Memory B cell (primary cell): ENCODE data around the gene GPC3.

Experiments used
- ATAC-seq: fragments of 150-1000 bp; cut with Tn5 transposase; 2 replicates; pipeline ENCODE4 v1.10.0; 2021; ENCODE audit warnings: low read depth, mild to moderate bottlenecking, moderate library complexity
- DNase-seq, 2 donors: peaks; one replicate each; pipeline ENCODE4 v3.0.0; 2022; ENCODE audit warnings: low spot score in 2 of 2
- H3K27ac Mint-ChIP-seq: one replicate; pipeline ENCODE4 v1.8.0; 2022; ENCODE audit warnings: mild to moderate bottlenecking, moderate library complexity, mixed read lengths
- H3K27me3 Mint-ChIP-seq: one replicate; pipeline ENCODE4 v1.8.0; 2022; ENCODE audit warnings: mixed read lengths
- H3K36me3 Mint-ChIP-seq: one replicate; pipeline ENCODE4 v1.8.0; 2022; ENCODE audit warnings: mild to moderate bottlenecking, mixed read lengths
- H3K4me1 Mint-ChIP-seq: one replicate; pipeline ENCODE4 v1.8.0; 2022; ENCODE audit warnings: mixed read lengths
- H3K4me3 Mint-ChIP-seq: one replicate; pipeline ENCODE4 v1.8.0; 2022; ENCODE audit warnings: mild to moderate bottlenecking, moderate library complexity, mixed read lengths
- H3K9me3 Mint-ChIP-seq: one replicate; pipeline ENCODE4 v1.8.0; 2022; ENCODE audit warnings: mixed read lengths

The GPC3 gene

DNA sequence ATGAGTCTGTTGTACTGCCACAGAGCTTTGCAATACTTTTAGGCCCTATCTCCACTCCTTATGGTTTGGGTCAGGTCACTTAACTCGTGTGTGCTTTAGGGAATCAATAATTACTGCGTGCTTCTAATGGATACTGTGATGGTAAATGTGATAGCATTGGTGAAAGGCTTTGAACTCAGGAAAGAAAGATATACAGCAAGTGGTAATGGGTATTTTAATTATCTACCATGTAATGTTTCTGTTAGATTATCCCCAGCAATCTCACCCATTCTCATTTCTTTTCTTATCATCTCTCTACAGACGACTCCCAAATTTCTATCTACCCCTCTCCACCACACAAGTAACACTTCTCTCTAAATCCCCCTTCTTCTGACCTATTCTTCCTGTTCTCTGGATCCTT is 128.6 kb downstream of the GPC3 start:
- no peak overlapping the region for H3K4me3 Mint-ChIP-seq
- H3K4me1 Mint-ChIP-seq = no peaks in the 10 kb centered on the region
- ATAC-seq (no peak), DNase-seq (no peak)
- H3K36me3 Mint-ChIP-seq = no peaks in the 10 kb centered on the region
- H3K9me3 Mint-ChIP-seq = peaks cover 1% of the 10 kb centered on the region
- H3K27me3 Mint-ChIP-seq = peaks cover 3% of the 10 kb centered on the region
- no peak overlapping the region for H3K27ac Mint-ChIP-seq

DNA sequence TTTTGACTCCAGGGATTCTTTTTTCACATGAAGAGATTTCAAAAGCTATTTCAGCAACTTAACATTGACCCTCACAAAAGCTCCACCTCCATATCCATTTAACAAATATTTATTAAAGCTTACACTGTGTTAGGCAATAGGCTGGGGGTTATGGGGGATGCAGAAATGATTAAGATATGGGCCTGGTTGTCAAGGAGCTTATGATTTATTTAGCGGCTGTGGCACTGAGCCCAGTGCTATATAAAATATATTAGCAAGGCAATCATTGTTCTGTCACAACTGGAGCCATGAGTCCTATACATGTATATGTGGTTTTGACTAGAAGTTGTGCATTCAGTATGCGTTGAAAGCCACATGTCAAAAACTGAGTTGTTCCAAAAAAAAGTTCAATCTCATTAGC is 131.1 kb downstream of the GPC3 start:
- Mint-ChIP-seq H3K4me3 (no peak overlapping the region), H3K9me3 (no peaks in the 10 kb centered on the region), H3K36me3 (no peaks in the 10 kb centered on the region), H3K27me3 (peaks cover 3% of the 10 kb centered on the region), H3K4me1 (no peaks in the 10 kb centered on the region), H3K27ac (no peak overlapping the region)
- ATAC-seq = no peak
- DNase-seq = no peak

GRCh38 chrX:133852837-133853356 is 132.5 kb downstream of the GPC3 start:
- Mint-ChIP-seq H3K9me3 (no peaks in the 10 kb centered on the region), H3K4me1 (no peaks in the 10 kb centered on the region), H3K27me3 (peaks cover 3% of the 10 kb centered on the region), H3K36me3 (no peaks in the 10 kb centered on the region), H3K27ac (no peak overlapping the region), H3K4me3 (no peak overlapping the region)
- DNase-seq (no peak), ATAC-seq (no peak)

DNA sequence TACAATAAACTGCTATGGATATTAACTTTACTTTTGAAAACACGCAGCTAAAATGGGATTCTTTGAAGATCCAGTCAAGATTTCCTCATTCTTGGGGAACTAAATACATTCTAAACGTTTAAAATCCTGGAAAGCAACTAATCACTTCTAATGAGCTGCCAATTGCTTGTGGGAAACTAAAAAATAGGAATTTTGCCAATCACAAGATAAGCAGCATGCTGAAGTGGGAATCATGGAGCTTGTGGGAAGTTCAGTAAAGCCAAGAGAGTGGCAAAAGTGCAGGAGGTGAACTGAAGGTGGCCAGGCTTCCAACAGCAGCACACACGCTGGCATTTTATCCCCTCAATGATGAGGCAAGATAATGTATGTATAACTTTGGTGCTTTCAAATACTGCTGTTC is 133.0 kb downstream of the GPC3 start:
- ATAC-seq (no peak), DNase-seq (no peak)
- H3K27ac Mint-ChIP-seq = no peak overlapping the region
- peaks cover 3% of the 10 kb centered on the region for H3K27me3 Mint-ChIP-seq
- H3K36me3 Mint-ChIP-seq = no peaks in the 10 kb centered on the region
- H3K4me3 Mint-ChIP-seq = no peak overlapping the region
- no peaks in the 10 kb centered on the region for H3K9me3 Mint-ChIP-seq
- H3K4me1 Mint-ChIP-seq = no peaks in the 10 kb centered on the region

DNA sequence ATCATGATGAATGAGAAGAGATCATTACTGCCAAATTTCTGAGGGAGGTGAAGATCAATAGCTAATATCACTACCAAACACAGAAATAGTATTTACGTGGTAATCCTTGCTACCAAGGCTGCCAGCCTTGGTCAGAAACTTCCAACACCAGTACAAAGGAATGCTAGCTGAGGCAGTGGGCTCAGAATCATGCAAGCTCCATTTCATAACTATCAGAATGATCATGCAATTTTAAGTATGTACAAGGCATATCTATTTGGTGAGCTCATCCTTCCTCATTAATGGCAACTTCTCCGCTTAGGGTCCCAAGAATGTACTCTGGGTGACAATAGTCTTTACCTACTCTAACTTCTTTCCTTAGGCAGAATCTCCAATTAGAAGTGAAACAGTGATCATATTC is 135.0 kb downstream of the GPC3 start:
- ATAC-seq = no peak
- H3K27me3 Mint-ChIP-seq = peaks cover 2% of the 10 kb centered on the region
- no peaks in the 10 kb centered on the region for H3K4me1 Mint-ChIP-seq
- H3K36me3 Mint-ChIP-seq = no peaks in the 10 kb centered on the region
- no peak for DNase-seq
- no peak overlapping the region for H3K27ac Mint-ChIP-seq
- H3K9me3 Mint-ChIP-seq = no peaks in the 10 kb centered on the region
- H3K4me3 Mint-ChIP-seq = no peak overlapping the region

DNA sequence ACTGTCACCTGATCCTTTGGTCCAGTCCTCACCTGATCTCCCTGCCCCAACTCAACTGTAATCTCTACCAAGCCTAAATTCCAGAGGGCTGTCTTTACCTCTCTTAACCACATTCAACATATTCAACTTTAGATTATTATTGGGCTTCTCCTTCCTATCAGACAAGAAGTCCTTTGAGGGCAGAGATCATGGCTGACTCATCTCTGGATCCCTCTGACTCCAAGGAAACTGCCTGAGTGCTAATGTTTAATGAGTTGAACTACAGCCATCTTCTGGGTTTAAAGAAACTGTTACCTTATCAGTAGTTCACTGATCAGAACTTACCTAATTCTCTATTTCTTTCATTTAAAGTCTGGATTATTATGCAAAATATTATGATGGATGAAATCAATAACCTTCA is 135.7 kb downstream of the GPC3 start:
- DNase-seq = no peak
- H3K4me1 Mint-ChIP-seq = peaks cover 4% of the 10 kb centered on the region
- no peak overlapping the region for H3K27ac Mint-ChIP-seq
- no peak overlapping the region for H3K4me3 Mint-ChIP-seq
- no peaks in the 10 kb centered on the region for H3K9me3 Mint-ChIP-seq
- no peaks in the 10 kb centered on the region for H3K36me3 Mint-ChIP-seq
- H3K27me3 Mint-ChIP-seq = peaks cover 2% of the 10 kb centered on the region
- no peak for ATAC-seq

GRCh38 chrX:133847340-133847994 is 137.9 kb downstream of the GPC3 start:
- no peaks in the 10 kb centered on the region for H3K9me3 Mint-ChIP-seq
- ATAC-seq (no peak), DNase-seq (no peak)
- H3K36me3 Mint-ChIP-seq = peaks cover under 1% of the 10 kb centered on the region
- H3K27ac Mint-ChIP-seq = no peak overlapping the region
- H3K4me1 Mint-ChIP-seq = peaks cover 4% of the 10 kb centered on the region
- H3K27me3 Mint-ChIP-seq = peaks cover 2% of the 10 kb centered on the region
- H3K4me3 Mint-ChIP-seq = no peak overlapping the region

GRCh38 chrX:133846311-133846710 is 139.1 kb downstream of the GPC3 start:
- Mint-ChIP-seq H3K27ac (no peak overlapping the region), H3K4me1 (peaks cover 4% of the 10 kb centered on the region), H3K4me3 (no peak overlapping the region), H3K9me3 (no peaks in the 10 kb centered on the region), H3K27me3 (no peaks in the 10 kb centered on the region), H3K36me3 (peaks cover 2% of the 10 kb centered on the region)
- ATAC-seq (no peak), DNase-seq (no peak)

DNA sequence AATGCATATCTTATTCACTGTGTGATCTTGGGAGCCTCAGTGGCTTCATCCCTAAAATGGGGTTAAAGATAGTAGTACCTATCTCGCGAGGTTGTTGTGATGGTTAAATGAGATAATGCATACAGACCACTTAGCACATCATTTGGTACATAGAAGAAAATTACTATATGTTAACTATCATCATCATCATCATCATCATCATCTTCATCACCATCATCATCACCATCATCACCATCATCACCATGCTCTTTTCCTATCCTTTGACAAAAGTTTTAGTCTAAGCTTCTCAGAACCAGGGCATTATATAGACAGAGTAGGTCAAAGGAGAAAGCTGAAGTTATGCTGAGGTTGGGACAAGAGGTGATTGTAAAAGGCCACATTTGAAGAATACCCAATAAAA is 145.0 kb downstream of the GPC3 start:
- ATAC-seq = no peak
- Mint-ChIP-seq H3K36me3 (peaks cover 2% of the 10 kb centered on the region), H3K4me3 (no peak overlapping the region)

GRCh38 chrX:133838761-133839676 is 146.4 kb downstream of the GPC3 start:
- peaks cover 2% of the 10 kb centered on the region for H3K36me3 Mint-ChIP-seq
- no peaks in the 10 kb centered on the region for H3K4me1 Mint-ChIP-seq
- ATAC-seq (no peak), DNase-seq (peak; percentile 25 to 27)
- H3K4me3 Mint-ChIP-seq = no peak overlapping the region
- no peaks in the 10 kb centered on the region for H3K9me3 Mint-ChIP-seq
- H3K27me3 Mint-ChIP-seq = no peaks in the 10 kb centered on the region
- H3K27ac Mint-ChIP-seq = no peak overlapping the region

More for the DNA sequence above, 145.0 kb downstream of the GPC3 start:
- peaks cover 4% of the 10 kb centered on the region for H3K4me1 Mint-ChIP-seq
- no peak for DNase-seq
- no peaks in the 10 kb centered on the region for H3K27me3 Mint-ChIP-seq
- H3K27ac Mint-ChIP-seq = no peak overlapping the region
- H3K9me3 Mint-ChIP-seq = no peaks in the 10 kb centered on the region

- H3K27ac Mint-ChIP-seq = no peak overlapping the region
- H3K27me3 Mint-ChIP-seq = no peaks in the 10 kb centered on the region
- H3K9me3 Mint-ChIP-seq = no peaks in the 10 kb centered on the region
- H3K4me3 Mint-ChIP-seq = no peak overlapping the region
- DNase-seq (no peak), ATAC-seq (no peak)
- no peaks in the 10 kb centered on the region for H3K36me3 Mint-ChIP-seq
- no peaks in the 10 kb centered on the region for H3K4me1 Mint-ChIP-seq
These were observed 148.3 kb downstream of the GPC3 start for GRCh38 chrX:133837091-133837490.

GRCh38 chrX:133836561-133836960 is 148.8 kb downstream of the GPC3 start:
- DNase-seq (no peak), ATAC-seq (no peak)
- Mint-ChIP-seq H3K4me1 (no peaks in the 10 kb centered on the region), H3K27ac (no peak overlapping the region), H3K4me3 (no peak overlapping the region), H3K9me3 (no peaks in the 10 kb centered on the region), H3K27me3 (no peaks in the 10 kb centered on the region), H3K36me3 (no peaks in the 10 kb centered on the region)

- H3K27me3 Mint-ChIP-seq = no peaks in the 10 kb centered on the region
These were observed 150.6 kb downstream of the GPC3 start for GRCh38 chrX:133834771-133835170.

DNA sequence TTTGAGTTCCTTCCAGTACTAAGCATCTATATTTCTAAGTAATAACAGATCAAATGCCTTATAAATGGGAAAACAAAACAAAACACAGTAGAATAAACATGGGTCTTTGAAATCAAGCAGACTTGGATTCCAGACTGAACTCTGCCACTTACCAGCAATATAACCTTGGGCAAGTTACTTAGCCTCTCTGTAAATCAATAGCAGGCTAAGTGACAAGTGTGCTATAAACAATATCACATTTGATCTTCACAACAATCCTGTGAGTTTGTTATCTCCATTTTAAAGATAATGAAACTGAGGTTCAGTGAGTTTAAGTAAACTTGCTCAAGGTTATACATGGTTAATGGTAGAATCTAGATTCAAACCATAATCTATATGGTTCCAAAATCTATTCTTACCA is 165.8 kb downstream of the GPC3 start:
- Mint-ChIP-seq H3K4me1 (no peaks in the 10 kb centered on the region), H3K27me3 (peaks cover 2% of the 10 kb centered on the region), H3K9me3 (no peaks in the 10 kb centered on the region), H3K4me3 (no peak overlapping the region), H3K36me3 (no peaks in the 10 kb centered on the region), H3K27ac (no peak overlapping the region)
- DNase-seq (no peak), ATAC-seq (no peak)

More at GRCh38 chrX:133834771-133835170, 150.6 kb downstream of the GPC3 start:
- Mint-ChIP-seq H3K9me3 (no peaks in the 10 kb centered on the region), H3K4me3 (no peak overlapping the region), H3K36me3 (no peaks in the 10 kb centered on the region), H3K27ac (no peak overlapping the region), H3K4me1 (no peaks in the 10 kb centered on the region)
- DNase-seq (no peak), ATAC-seq (no peak)
